KMS-11 (cell line): ENCODE results near the gene FSTL3.

Experiments
- H2AFZ ChIP-seq: fragments of 200-600 bp; sonication (generic); 2 replicates; pipeline ENCODE4 v1.6.1; 2016; ENCODE audit warnings: antibody characterized with exemption, mixed run types, low read depth
- H3K27ac ChIP-seq: fragments of 200-600 bp; sonication (generic); 2 replicates; pipeline ENCODE4 v1.6.1; 2016; ENCODE audit warnings: mild to moderate bottlenecking, mixed run types
- H3K27me3 ChIP-seq: fragments of 200-600 bp; sonication (generic); 2 replicates; pipeline ENCODE4 v1.6.1; 2017; ENCODE audit warnings: mild to moderate bottlenecking, low read depth, mixed run types, moderate library complexity; ENCODE audit not compliant: insufficient read depth
- H3K36me3 ChIP-seq: fragments of 200-600 bp; sonication (generic); 2 replicates; pipeline ENCODE4 v1.6.1; 2017; ENCODE audit warnings: mild to moderate bottlenecking, mixed run types; ENCODE audit not compliant: insufficient read depth
- H3K4me1 ChIP-seq: fragments of 200-600 bp; sonication (generic); 2 replicates; pipeline ENCODE4 v1.6.1; 2016; ENCODE audit warnings: mild to moderate bottlenecking, low read depth, mixed run types; ENCODE audit not compliant: poor library complexity, severe bottlenecking
- H3K4me2 ChIP-seq: fragments of 200-600 bp; sonication (generic); 2 replicates; pipeline ENCODE4 v1.7.0; 2016; ENCODE audit warnings: mild to moderate bottlenecking, mixed run types
- H3K4me3 ChIP-seq: fragments of 200-600 bp; sonication (generic); IDR thresholded peaks from 2 replicates; pipeline ENCODE4 v1.6.1; 2017; ENCODE audit warnings: low read depth, low read length, mixed read lengths; ENCODE audit not compliant: insufficient read depth
- H3K79me2 ChIP-seq: fragments of 200-600 bp; sonication (generic); 2 replicates; pipeline ENCODE4 v1.6.1; 2016; ENCODE audit warnings: low read depth, mixed run types; ENCODE audit not compliant: insufficient read depth
- H3K9ac ChIP-seq: fragments of 200-600 bp; sonication (generic); 2 replicates; pipeline ENCODE4 v1.6.1; 2016; ENCODE audit warnings: mild to moderate bottlenecking, mixed run types
- H4K20me1 ChIP-seq: fragments of 200-600 bp; sonication (generic); 2 replicates; pipeline ENCODE4 v1.6.1; 2016; ENCODE audit warnings: mild to moderate bottlenecking, mixed run types; ENCODE audit not compliant: insufficient read depth
- CTCF ChIP-seq: fragments of 200-600 bp; sonication (generic); conservative IDR thresholded peaks from 2 replicates; pipeline ENCODE4 v1.6.1; 2017; ENCODE audit warnings: low read depth, mild to moderate bottlenecking, antibody characterized with exemption, low read length, moderate library complexity, mixed read lengths

Gene FSTL3

DNA sequence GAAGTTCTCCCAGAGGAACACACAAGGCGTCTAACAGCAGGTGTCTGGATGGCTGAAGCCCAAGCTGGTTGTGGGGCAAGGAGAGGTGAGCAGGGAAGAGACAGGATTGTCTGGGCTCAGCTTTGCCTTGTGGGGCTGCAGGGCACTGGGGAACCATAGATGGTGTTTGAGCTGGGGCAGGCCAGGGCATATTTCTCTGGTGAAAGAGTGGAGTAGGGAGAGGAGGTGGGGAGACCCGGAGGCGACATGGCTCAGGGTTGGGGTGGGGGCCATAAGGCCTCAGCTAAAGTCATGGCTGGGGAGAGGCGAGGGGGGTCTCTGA is 27.1 kb downstream of the FSTL3 start:
- H3K27me3 ChIP-seq, result peaks cover 70% of the 10 kb centered on the region
- no peak overlapping the region for H3K4me3 ChIP-seq
- H3K9ac ChIP-seq, result no peak overlapping the region
- no peaks in the 10 kb centered on the region for H3K79me2 ChIP-seq
- no peaks in the 10 kb centered on the region for H4K20me1 ChIP-seq
- TF ChIP-seq CTCF, result no peak
- no peaks in the 10 kb centered on the region for H3K4me1 ChIP-seq
- no peak overlapping the region for H3K4me2 ChIP-seq
- no peak overlapping the region for H2AFZ ChIP-seq
- no peaks in the 10 kb centered on the region for H3K36me3 ChIP-seq
- H3K27ac ChIP-seq, result no peak overlapping the region

GRCh38 chr19:703651-704446 is 27.7 kb downstream of the FSTL3 start:
- Histone ChIP-seq H3K36me3 (no peaks in the 10 kb centered on the region), H3K27me3 (peaks cover 66% of the 10 kb centered on the region), H3K4me3 (no peak overlapping the region), H3K4me2 (no peak overlapping the region), H3K9ac (no peak overlapping the region), H3K27ac (no peak overlapping the region), H3K79me2 (no peaks in the 10 kb centered on the region), H3K4me1 (no peaks in the 10 kb centered on the region), H2AFZ (no peak overlapping the region), H4K20me1 (no peaks in the 10 kb centered on the region)
- TF ChIP-seq CTCF, result no peak

GRCh38 chr19:704447-704741 is 28.2 kb downstream of the FSTL3 start:
- Histone ChIP-seq H3K4me1 (no peaks in the 10 kb centered on the region), H3K27me3 (peaks cover 61% of the 10 kb centered on the region), H3K4me3 (no peak overlapping the region), H3K4me2 (no peak overlapping the region), H2AFZ (no peak overlapping the region), H3K9ac (no peak overlapping the region), H3K27ac (no peak overlapping the region), H3K79me2 (no peaks in the 10 kb centered on the region), H3K36me3 (no peaks in the 10 kb centered on the region), H4K20me1 (no peaks in the 10 kb centered on the region)
- TF ChIP-seq CTCF, result no peak

DNA sequence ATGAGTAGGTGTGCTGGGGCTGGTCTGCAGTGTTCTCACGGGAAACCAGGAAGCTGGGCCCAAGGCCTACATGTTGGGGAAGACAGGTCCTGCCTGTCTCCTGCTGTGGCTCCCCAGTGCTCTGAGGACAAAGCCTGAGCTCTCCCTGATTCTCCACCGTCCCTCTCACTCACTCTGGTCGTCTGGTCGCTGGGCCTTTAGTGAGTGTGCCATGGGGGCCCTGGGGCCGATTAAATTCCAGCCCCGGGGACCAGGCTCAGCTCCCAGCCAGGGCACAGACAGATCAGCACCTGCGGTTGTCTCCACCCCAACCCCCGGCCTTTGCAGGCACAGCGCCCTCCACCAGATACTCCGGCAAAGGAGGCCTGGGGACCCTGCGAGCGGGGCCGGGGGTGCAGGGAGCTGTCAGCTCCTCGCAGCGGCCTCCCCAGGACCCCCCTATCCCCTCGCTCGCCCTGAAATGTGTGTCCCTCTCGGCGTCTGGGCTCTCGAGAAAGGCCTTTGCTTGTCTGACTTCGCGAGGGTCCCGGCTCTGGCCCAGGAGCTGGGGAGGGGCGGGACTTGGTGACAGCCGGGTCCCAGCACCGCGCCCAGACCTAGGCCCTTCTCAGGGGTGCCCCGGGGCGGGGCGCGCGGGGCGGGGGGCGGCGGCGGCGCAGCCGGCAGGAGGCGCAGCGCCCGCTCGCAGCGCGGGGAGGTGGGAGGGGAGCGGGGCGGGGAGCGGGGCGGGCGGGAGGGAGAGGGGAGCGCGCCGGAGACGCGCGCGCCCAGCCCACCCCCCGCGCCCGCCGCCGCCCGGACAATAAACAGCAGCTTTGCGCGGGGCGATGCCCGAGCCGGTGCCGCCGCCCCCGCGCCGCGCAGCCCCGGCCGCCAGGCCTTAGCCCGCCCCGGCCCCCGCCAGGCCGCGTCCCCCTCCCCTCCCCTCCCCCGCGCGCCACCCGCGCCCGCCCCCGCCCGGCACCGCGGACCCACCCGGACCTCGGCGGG is 32.3 kb downstream of the FSTL3 start, which contains the start of gene PALM:
PALM (plus strand) TSS at position 782 of the 990 bp plus-strand sequence. CDS start 212 bp downstream, outside the sequence.
- Histone ChIP-seq H3K79me2 (no peaks in the 10 kb centered on the region), H3K27ac (no peak within 1 kb of the TSS), H4K20me1 (no peaks in the 10 kb centered on the region), H3K4me1 (no peaks in the 10 kb centered on the region), H3K9ac (no peak within 1 kb of the TSS), H3K4me2 (no peak within 1 kb of the TSS), H3K36me3 (no peaks in the 10 kb centered on the region), H3K27me3 (peaks cover 71% of the 10 kb centered on the region), H3K4me3 (no peak within 1 kb of the TSS), H2AFZ (no peak within 1 kb of the TSS)
- no peak for TF ChIP-seq CTCF
